Skeletal muscle satellite cell (primary cell): ENCODE results near the gene SPOPL. TPM values are rescaled to one million over a fixed set of nuclear protein-coding genes. Genes with fewer than 3 reads are reported as not detected.
A peak's percentile ranks its signal among the peaks of the same experiment; 100 is the strongest.
"Not testable (repeated sequence)": the region's sequence is repeated elsewhere in the genome, so short reads cannot be mapped to it uniquely, and the experiment has no call there.

Experiments used
- H3K27me3 ChIP-seq: 2 replicates; pipeline ENCODE4 v1.7.0; 2013; ENCODE audit warnings: low read length; ENCODE audit not compliant: control insufficient read depth, insufficient read depth
- H3K36me3 ChIP-seq: 2 replicates; pipeline ENCODE4 v1.7.0; 2013; ENCODE audit warnings: mild to moderate bottlenecking, control low read depth, low read length; ENCODE audit not compliant: insufficient read depth
- H3K4me1 ChIP-seq: 2 replicates; pipeline ENCODE4 v1.7.0; 2013; ENCODE audit warnings: low read length; ENCODE audit not compliant: control insufficient read depth, insufficient read depth
- H3K4me2 ChIP-seq: 2 replicates; pipeline ENCODE4 v1.7.0; 2013; ENCODE audit warnings: mild to moderate bottlenecking, low read length
- H3K4me3 ChIP-seq: 2 replicates; pipeline ENCODE4 v1.7.0; 2013; ENCODE audit warnings: low read length
- H3K9ac ChIP-seq: 2 replicates; pipeline ENCODE4 v1.7.0; 2013; ENCODE audit warnings: mild to moderate bottlenecking, low read depth, low read length, moderate library complexity
- H3K9me3 ChIP-seq: replicated peaks from 2 replicates; pipeline ENCODE4 v1.7.0; 2013; ENCODE audit warnings: mild to moderate bottlenecking, control low read depth, low read length
- total RNA-seq: library from RNA; depleted of rRNA; stranded (reverse); fragments of >200 nt; gene quantifications from 2 replicates; pipeline ENCODE4 v1.2.3, GENCODE V29; 2012; rRNA removed

Gene SPOPL
- total RNA-seq: 9.8 and 12.2 TPM in 2 replicates

DNA sequence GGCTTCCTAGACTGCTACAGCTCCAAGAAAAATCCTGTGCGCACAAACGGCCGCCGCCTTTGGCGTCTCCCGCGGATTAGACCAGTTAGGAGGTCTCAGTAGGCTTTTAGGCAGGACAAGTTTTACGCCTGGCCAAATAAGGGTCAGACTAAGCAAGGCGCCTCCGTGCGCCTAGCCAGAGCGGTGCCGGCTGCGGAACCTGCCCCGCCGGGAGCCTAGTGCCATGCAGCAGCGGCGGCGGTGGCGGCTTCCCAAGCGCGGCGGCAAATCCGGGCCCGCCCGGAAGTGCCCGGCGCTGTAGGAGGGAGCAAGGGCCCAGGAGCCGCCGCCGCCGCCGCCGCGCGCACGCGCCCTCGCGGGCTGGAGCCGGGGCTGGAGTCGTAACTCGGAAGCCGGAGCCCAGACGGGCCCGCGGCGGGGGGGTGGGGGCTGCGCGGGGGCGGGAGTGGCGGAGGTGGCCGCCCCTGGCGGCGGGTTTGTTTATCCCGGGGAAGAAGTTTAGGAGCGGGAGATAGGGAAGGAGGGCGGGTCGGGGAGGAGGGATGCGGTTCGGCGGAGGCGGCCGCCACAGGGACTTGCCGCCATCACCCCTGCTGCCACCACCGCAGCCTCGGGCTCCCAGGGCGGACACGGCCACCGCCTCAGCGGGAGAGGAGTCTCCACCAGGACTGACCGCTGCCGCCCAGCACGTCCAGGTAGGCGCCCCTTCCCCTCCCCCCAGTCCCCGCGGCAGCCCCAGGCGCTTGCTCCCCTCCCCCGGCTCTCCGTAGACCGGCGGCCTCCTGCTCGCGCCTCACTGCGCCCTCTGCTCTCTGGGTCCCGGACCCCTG lies at the start of gene SPOPL:
TSS of gene SPOPL (plus strand) at position 346 of the 830 bp plus-strand sequence. CDS start 48,447 bp downstream, outside the sequence.
- peaks cover 21% of the 10 kb centered on the region for H3K4me1 ChIP-seq
- H3K9me3 ChIP-seq: no peaks in the 10 kb centered on the region
- peak within 1 kb of the TSS; percentile 92 for H3K9ac ChIP-seq
- H3K27me3 ChIP-seq: no peaks in the 10 kb centered on the region
- peak within 1 kb of the TSS; percentile 94 for H3K4me3 ChIP-seq
- H3K36me3 ChIP-seq: no peaks in the 10 kb centered on the region
- peak within 1 kb of the TSS; percentile 89 for H3K4me2 ChIP-seq

GRCh38 chr2:138452324-138452723 lies 49.2 kb upstream of the SPOPL start:
- no peaks in the 10 kb centered on the region for H3K36me3 ChIP-seq
- no peak overlapping the region for H3K4me2 ChIP-seq
- no peak overlapping the region for H3K9ac ChIP-seq
- no peaks in the 10 kb centered on the region for H3K27me3 ChIP-seq
- no peaks in the 10 kb centered on the region for H3K9me3 ChIP-seq
- no peaks in the 10 kb centered on the region for H3K4me1 ChIP-seq
- no peak overlapping the region for H3K4me3 ChIP-seq

- Histone ChIP-seq H3K4me3 (no peak overlapping the region), H3K4me2 (no peak overlapping the region), H3K36me3 (no peaks in the 10 kb centered on the region), H3K4me1 (no peaks in the 10 kb centered on the region), H3K9me3 (no peaks in the 10 kb centered on the region), H3K9ac (no peak overlapping the region), H3K27me3 (no peaks in the 10 kb centered on the region)
Observed at GRCh38 chr2:138453815-138454214, 47.8 kb upstream of the SPOPL start.

GRCh38 chr2:138454761-138455160 lies 46.8 kb upstream of the SPOPL start:
- H3K4me1 ChIP-seq: no peaks in the 10 kb centered on the region
- H3K4me3 ChIP-seq: no peak overlapping the region
- no peak overlapping the region for H3K4me2 ChIP-seq
- no peaks in the 10 kb centered on the region for H3K9me3 ChIP-seq
- no peaks in the 10 kb centered on the region for H3K27me3 ChIP-seq
- H3K36me3 ChIP-seq: no peaks in the 10 kb centered on the region
- H3K9ac ChIP-seq: no peak overlapping the region

GRCh38 chr2:138455275-138455674 lies 46.3 kb upstream of the SPOPL start:
- no peaks in the 10 kb centered on the region for H3K9me3 ChIP-seq
- no peaks in the 10 kb centered on the region for H3K4me1 ChIP-seq
- no peak overlapping the region for H3K4me2 ChIP-seq
- H3K36me3 ChIP-seq: no peaks in the 10 kb centered on the region
- H3K27me3 ChIP-seq: no peaks in the 10 kb centered on the region
- H3K4me3 ChIP-seq: no peak overlapping the region
- H3K9ac ChIP-seq: no peak overlapping the region

- no peaks in the 10 kb centered on the region for H3K4me1 ChIP-seq
- no peaks in the 10 kb centered on the region for H3K27me3 ChIP-seq
- H3K4me3 ChIP-seq: no peak overlapping the region
- H3K9ac ChIP-seq: no peak overlapping the region
- H3K9me3 ChIP-seq: no peaks in the 10 kb centered on the region
- H3K36me3 ChIP-seq: no peaks in the 10 kb centered on the region
- H3K4me2 ChIP-seq: no peak overlapping the region
Observed at GRCh38 chr2:138455691-138456090, 45.9 kb upstream of the SPOPL start.

- H3K27me3 ChIP-seq, H3K9ac ChIP-seq, H3K4me1 ChIP-seq, H3K9me3 ChIP-seq, H3K4me3 ChIP-seq, H3K4me2 ChIP-seq, H3K36me3 ChIP-seq: not testable (repeated sequence)
Observed at GRCh38 chr2:138462689-138463088, 38.9 kb upstream of the SPOPL start.

GRCh38 chr2:138468617-138469016 lies 33.0 kb upstream of the SPOPL start:
- Histone ChIP-seq H3K36me3 (no peaks in the 10 kb centered on the region), H3K9me3 (no peaks in the 10 kb centered on the region), H3K9ac (no peak overlapping the region), H3K27me3 (no peaks in the 10 kb centered on the region), H3K4me1 (no peaks in the 10 kb centered on the region), H3K4me3 (no peak overlapping the region), H3K4me2 (no peak overlapping the region)

- no peak overlapping the region for H3K9ac ChIP-seq
- H3K4me1 ChIP-seq: no peaks in the 10 kb centered on the region
- no peaks in the 10 kb centered on the region for H3K36me3 ChIP-seq
- H3K4me3 ChIP-seq: no peak overlapping the region
- H3K27me3 ChIP-seq: no peaks in the 10 kb centered on the region
- no peak overlapping the region for H3K4me2 ChIP-seq
- no peaks in the 10 kb centered on the region for H3K9me3 ChIP-seq
Observed at GRCh38 chr2:138469411-138469810, 32.2 kb upstream of the SPOPL start.

DNA sequence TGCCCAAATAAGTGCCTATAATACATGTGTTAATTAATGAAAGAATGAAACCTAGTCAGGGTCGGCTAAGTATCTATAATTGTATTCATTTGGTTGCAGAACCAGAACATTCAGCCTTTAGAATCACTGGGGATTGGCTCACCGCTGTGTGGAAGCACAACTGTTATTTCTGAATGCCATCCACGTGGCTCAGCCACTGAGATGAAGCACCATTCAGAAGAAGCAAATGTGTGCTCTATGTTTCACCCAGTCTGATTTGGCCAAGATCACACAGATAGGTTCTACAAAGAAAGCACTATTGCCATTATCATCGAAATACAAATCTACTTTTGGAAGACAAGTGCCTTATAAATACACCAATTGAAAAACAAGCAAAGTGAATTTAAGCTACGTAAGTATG lies 30.6 kb upstream of the SPOPL start:
- no peaks in the 10 kb centered on the region for H3K36me3 ChIP-seq
- no peak overlapping the region for H3K4me3 ChIP-seq
- no peaks in the 10 kb centered on the region for H3K9me3 ChIP-seq
- H3K4me2 ChIP-seq: no peak overlapping the region
- no peaks in the 10 kb centered on the region for H3K4me1 ChIP-seq
- H3K9ac ChIP-seq: no peak overlapping the region
- no peaks in the 10 kb centered on the region for H3K27me3 ChIP-seq

GRCh38 chr2:138474100-138474825 lies 27.3 kb upstream of the SPOPL start:
- Histone ChIP-seq H3K27me3 (no peaks in the 10 kb centered on the region), H3K4me3 (no peak overlapping the region), H3K4me1 (no peaks in the 10 kb centered on the region), H3K36me3 (no peaks in the 10 kb centered on the region), H3K9me3 (no peaks in the 10 kb centered on the region), H3K4me2 (no peak overlapping the region), H3K9ac (no peak overlapping the region)
